Ovary (tissue), 9 donors: ENCODE data around the gene KL. TPM values are rescaled to one million over a fixed set of nuclear protein-coding genes. Genes with fewer than 3 reads are reported as not detected.

Experiments used
- DNase-seq, 5 donors: peaks; one replicate each; pipeline ENCODE4 v3.0.0-alpha.2; 2019 to 2020
- H3K27ac ChIP-seq, 2 donors: fragments of 200-600 bp; one replicate each; pipeline versions ENCODE4 v1.5.1 to v1.8.0; 2019 to 2022
- H3K27me3 ChIP-seq: fragments of 200-600 bp; one replicate; pipeline ENCODE4 v1.8.0; 2022
- H3K36me3 ChIP-seq: fragments of 200-600 bp; sonication (generic); one replicate; pipeline ENCODE4 v1.5.1; 2019
- H3K4me1 ChIP-seq: one replicate; pipeline ENCODE4 v1.8.1; 2013; ENCODE audit warnings: mild to moderate bottlenecking, moderate library complexity; ENCODE audit not compliant: insufficient read depth
- H3K4me3 ChIP-seq: fragments of 200-600 bp; sonication (generic); one replicate; pipeline ENCODE4 v1.5.1; 2017
- H3K9me3 ChIP-seq, 2 donors: fragments of 200-600 bp in 1 of 2; sonication (generic) in 1 of 2; one replicate each; pipeline versions ENCODE4 v1.5.1 to v1.8.1; 2013 to 2019; ENCODE audit warnings: mild to moderate bottlenecking in 1 of 2, moderate library complexity in 1 of 2
- CTCF ChIP-seq, 3 donors: fragments of 450-650 bp in 2 of 3; fragments of 200-600 bp in 1 of 3; IDR thresholded peaks; one replicate each; pipeline versions ENCODE4 v1.5.1 to v1.8.0; 2016 to 2022; ENCODE audit warnings: antibody characterized with exemption in 3 of 3, mild to moderate bottlenecking in 1 of 3
- EP300 ChIP-seq: sonication (generic); formaldehyde crosslinking; IDR thresholded peaks from one replicate; pipeline ENCODE4 v1.6.1; 2017; ENCODE audit warnings: antibody characterized with exemption
- POLR2A ChIP-seq: fragments of 450-650 bp; IDR thresholded peaks from one replicate; pipeline ENCODE4 v1.6.1; 2017; ENCODE audit warnings: antibody characterized with exemption, mild to moderate bottlenecking, moderate library complexity
- WGBS, 3 donors: extraction: QIAGEN DNeasy Blood & Tissue Kit in 1 of 3; methylation state at CpG; one replicate each; pipeline versions ENCODE4 v1.1.5 to v1.1.7; 2013 to 2017; 5-methylcytosine and 5-hydroxymethylcytosine counted together
- intact Hi-C, 4 donors: fragments of 100-400 bp; cut with DNase I; formaldehyde crosslinking; loops; one replicate each; pipeline versions ENCODE4 v1.11.0 to v1.15.1; 2022 to 2023
- polyA plus RNA-seq, 2 donors: library from polyadenylated mRNA; stranded (reverse); fragments of 200-250 nt in 1 of 2; fragments of 350-450 nt in 1 of 2; fragmentation: Illumina TruSeq in 1 of 2; extraction: RNeasy Lipid Tissue Mini Kit (QIAGEN cat#74804) in 1 of 2; gene quantifications; one replicate each; pipeline ENCODE4 v1.2.3, GENCODE V29; 2013 to 2014
- total RNA-seq, 7 donors: library from RNA; depleted of rRNA in 2 of 7; stranded (reverse); fragments of >200 nt in 2 of 7; fragmentation: NEBNext Ultra II Directional in 3 of 7; extraction: Animal tissue kit (Norgen Biotek cat#: 25700) in 3 of 7; gene quantifications; one replicate each; pipeline versions ENCODE4 v1.1.0 to v1.2.4, GENCODE V29; 2016 to 2023
- donor health status: DM: no; HTN: no; CAD: no; lungs with moderate emphysema.
- donor health status: DM: no; HTN: no; CAD: no.
- donor health status: Bipolar disorder and iron deficiency.
- donor health status: DM: yes; HTN: yes; CAD: no.
- donor health status: DM: no; HTN: no; CAD: no.
- donor health status: DM: yes; HTN: yes; CAD: no.

Gene KL
- total and polyA plus RNA-seq, 9 donors: 0.24 to 1.3 (median 0.55) TPM

- no peak overlapping the region for H3K4me3 ChIP-seq
Measured at GRCh38 chr13:33083054-33083453, 66.8 kb downstream of the KL start.

GRCh38 chr13:33087091-33087490, 70.9 kb downstream of the KL start:
- H3K36me3 ChIP-seq: no peaks in the 10 kb centered on the region
- no peak for TF ChIP-seq CTCF (IDR thresholded peaks at IDR 0.05)
- TF ChIP-seq EP300: no peak
- TF ChIP-seq POLR2A: no peak
- intact Hi-C loops: no loop called here
- H3K4me3 ChIP-seq: no peak overlapping the region
- peaks cover 1% of the 10 kb centered on the region for H3K4me1 ChIP-seq
- no peak overlapping the region for H3K27ac ChIP-seq
- no peaks in the 10 kb centered on the region for H3K9me3 ChIP-seq
- 86 to 89% (median 87%) methylated on average over 9 of the region's 9 CpGs for WGBS, 3 donors
- DNase-seq: no peak
- H3K27me3 ChIP-seq: no peaks in the 10 kb centered on the region

More at GRCh38 chr13:33083054-33083453, 66.8 kb downstream of the KL start:
- Histone ChIP-seq H3K36me3 (no peaks in the 10 kb centered on the region), H3K9me3 (no peaks in the 10 kb centered on the region), H3K27me3 (no peaks in the 10 kb centered on the region), H3K27ac (no peak overlapping the region), H3K4me1 (no peaks in the 10 kb centered on the region)
- TF ChIP-seq POLR2A: no peak
- no peak for TF ChIP-seq EP300
- no peak for TF ChIP-seq CTCF (IDR thresholded peaks at IDR 0.05)
- no peak for DNase-seq
- intact Hi-C loops: no loop called here
- WGBS, 3 donors: 86 to 93% (median 93%) methylated on average over 1 of the region's 1 CpG

- WGBS, 3 donors: 30 to 41% (median 35%) methylated on average over 3 of the region's 3 CpGs
- intact Hi-C loops: no loop called here
- no peak for TF ChIP-seq CTCF (IDR thresholded peaks at IDR 0.05)
- TF ChIP-seq POLR2A: no peak
- TF ChIP-seq EP300: no peak
- Histone ChIP-seq H3K9me3 (no peaks in the 10 kb centered on the region), H3K36me3 (no peaks in the 10 kb centered on the region), H3K4me3 (no peak overlapping the region), H3K27me3 (no peaks in the 10 kb centered on the region), H3K27ac (no peak overlapping the region), H3K4me1 (peaks cover 1% of the 10 kb centered on the region)
- DNase-seq: no peak
Measured at GRCh38 chr13:33087790-33088189, 71.6 kb downstream of the KL start.

GRCh38 chr13:33089311-33089710, 73.1 kb downstream of the KL start:
- H3K4me1 ChIP-seq: peaks cover 1% of the 10 kb centered on the region
- H3K4me3 ChIP-seq: no peak overlapping the region
- 94 to 100% (median 96%) methylated on average over 3 of the region's 3 CpGs for WGBS, 3 donors
- no peaks in the 10 kb centered on the region for H3K36me3 ChIP-seq
- DNase-seq: no peak
- H3K9me3 ChIP-seq: no peaks in the 10 kb centered on the region
- no peak overlapping the region for H3K27ac ChIP-seq
- TF ChIP-seq POLR2A (no peak), EP300 (no peak), CTCF (IDR thresholded peaks at IDR 0.05) (no peak)
- intact Hi-C loops: no loop called here
- H3K27me3 ChIP-seq: no peaks in the 10 kb centered on the region
